ENCODE data around the gene PRKD1. TPM values are rescaled to one million over a fixed set of nuclear protein-coding genes. Genes with fewer than 3 reads are reported as not detected.
A peak's percentile ranks its signal among the peaks of the same experiment; 100 is the strongest.

Gene PRKD1
- total and polyA plus RNA-seq, 11 donors, result 0.99 to 8.8 (median 3.6) TPM

GRCh38 chr14:29755311-29756018 is 172.2 kb downstream of the PRKD1 start:
- ATAC-seq (peak in 1 of 4 donors; percentile 33), DNase-seq (no peak)
- Histone ChIP-seq H3K9me3 (peaks cover 0 to 4% (median 0%) of the 10 kb centered on the region in 12 donors), H3K4me3 (no peak overlapping the region), H3K27me3 (no peaks in the 10 kb centered on the region), H3K4me1 (peaks cover 0 to 11% (median 0%) of the 10 kb centered on the region in 12 donors), H3K36me3 (no peaks in the 10 kb centered on the region), H3K27ac (no peak overlapping the region)
- intact Hi-C loops (cut with DNase I), result no loop called here
- 63 to 75% (median 71%) methylated on average over 4 of the region's 4 CpGs for WGBS, 4 donors
- no peak for TF ChIP-seq CTCF (IDR thresholded peaks at IDR 0.05)
- no peak for TF ChIP-seq POLR2A (IDR thresholded peaks at IDR 0.05)

- Histone ChIP-seq H3K27me3 (no peaks in the 10 kb centered on the region), H3K4me1 (peaks cover 0 to 9% (median 0%) of the 10 kb centered on the region in 12 donors), H3K9me3 (peaks cover 0 to 4% (median 0%) of the 10 kb centered on the region in 12 donors), H3K27ac (no peak overlapping the region), H3K36me3 (no peaks in the 10 kb centered on the region), H3K4me3 (no peak overlapping the region)
- 31 to 97% (median 54%) methylated on average over 1 of the region's 1 CpG for WGBS, 4 donors
- DNase-seq, result no peak
- no peak for ATAC-seq
- TF ChIP-seq POLR2A (IDR thresholded peaks at IDR 0.05), result no peak
- no peak for TF ChIP-seq CTCF (IDR thresholded peaks at IDR 0.05)
- intact Hi-C loops (cut with DNase I), result no loop called here
Measured at GRCh38 chr14:29754134-29754533, 173.5 kb downstream of the PRKD1 start.

- intact Hi-C loops (cut with DNase I), result no loop called here
Measured at GRCh38 chr14:29752221-29752923, 175.3 kb downstream of the PRKD1 start.

More at GRCh38 chr14:29752221-29752923, 175.3 kb downstream of the PRKD1 start:
- H3K27ac ChIP-seq, result no peak overlapping the region
- no peak for DNase-seq
- no peak overlapping the region for H3K4me3 ChIP-seq
- H3K4me1 ChIP-seq, result peaks cover 0 to 11% (median 0%) of the 10 kb centered on the region in 12 donors
- 74 to 79% (median 76%) methylated on average over 3 of the region's 3 CpGs for WGBS, 4 donors
- TF ChIP-seq CTCF (IDR thresholded peaks at IDR 0.05) (no peak), POLR2A (IDR thresholded peaks at IDR 0.05) (no peak)
- H3K9me3 ChIP-seq, result peaks cover 0 to 4% (median 0%) of the 10 kb centered on the region in 12 donors
- no peaks in the 10 kb centered on the region for H3K36me3 ChIP-seq
- no peaks in the 10 kb centered on the region for H3K27me3 ChIP-seq
- ATAC-seq, result no peak
